Erythroblast (primary cell): ENCODE results near the gene NLGN1.

Experiments
- GATA1 ChIP-seq: IDR thresholded peaks from 2 replicates; pipeline ENCODE4 v1.6.1; 2011; ENCODE audit warnings: low read depth, mild to moderate bottlenecking, control low read depth, low read length, moderate library complexity
- POLR2A ChIP-seq: IDR thresholded peaks from 2 replicates; pipeline ENCODE4 v1.6.1; 2011; ENCODE audit warnings: mild to moderate bottlenecking, low read length

- no peak for TF ChIP-seq POLR2A
- TF ChIP-seq GATA1 = no peak
These were observed 541.1 kb downstream of the NLGN1 start for GRCh38 chr3:173938616-173939015.
